IMR-90 (cell line): ENCODE results near the gene ARRDC1.

ENCODE experiments used
- CEBPB ChIP-seq: IDR thresholded peaks from 2 replicates; pipeline ENCODE4 v1.6.1; 2012; ENCODE audit warnings: low read depth, low read length, improper control_type of control experiment
- CHD1 ChIP-seq: IDR thresholded peaks from 2 replicates; pipeline ENCODE4 v1.6.1; 2012; ENCODE audit warnings: low read depth, low read length, improper control_type of control experiment
- MAFK ChIP-seq: IDR thresholded peaks from 2 replicates; pipeline ENCODE4 v1.6.1; 2012; ENCODE audit warnings: low read depth, low read length, improper control_type of control experiment
- MXI1 ChIP-seq: IDR thresholded peaks from 2 replicates; pipeline ENCODE4 v1.6.1; 2012; ENCODE audit warnings: low read depth, mild to moderate bottlenecking, low read length, moderate library complexity, borderline replicate concordance
- NFE2L2 ChIP-seq: fragments of 150-350 bp; IDR thresholded peaks from 2 replicates; pipeline ENCODE4 v1.6.1; 2016; ENCODE audit warnings: low read depth, mild to moderate bottlenecking, low read length
- POLR2A ChIP-seq: IDR thresholded peaks from 2 replicates; pipeline ENCODE4 v1.6.1; 2012; ENCODE audit warnings: mild to moderate bottlenecking, low read depth, low read length
- RAD21 ChIP-seq: IDR thresholded peaks from 2 replicates; pipeline ENCODE4 v1.6.1; 2012; ENCODE audit warnings: low read length, improper control_type of control experiment
- RCOR1 ChIP-seq: IDR thresholded peaks from 2 replicates; pipeline ENCODE4 v1.6.1; 2012; ENCODE audit warnings: mild to moderate bottlenecking, low read length, improper control_type of control experiment; ENCODE audit not compliant: insufficient replicate concordance
- RFX5 ChIP-seq: IDR thresholded peaks from 2 replicates; pipeline ENCODE4 v1.8.0; 2012; ENCODE audit warnings: low read depth, mild to moderate bottlenecking, low read length, moderate library complexity
- SMC3 ChIP-seq: fragments of 150-350 bp; IDR thresholded peaks from 2 replicates; pipeline ENCODE4 v1.6.1; 2016; ENCODE audit warnings: low read depth, mild to moderate bottlenecking, antibody characterized with exemption, low read length, moderate library complexity
- TF ChIP-seq, protein P1 (sequence below): conservative IDR thresholded peaks from 2 replicates; pipeline ENCODE4 v1.5.1; 2012; ENCODE audit warnings: mild to moderate bottlenecking, low read depth, low read length, improper control_type of control experiment
- TF ChIP-seq, protein P2 (sequence below): fragments of 150-350 bp; IDR thresholded peaks from 2 replicates; pipeline ENCODE4 v1.6.1; 2016; ENCODE audit warnings: low read depth, mild to moderate bottlenecking, low read length, moderate library complexity, borderline replicate concordance
- TF ChIP-seq, protein P3 (sequence below): fragments of 150-350 bp; IDR thresholded peaks from 2 replicates; pipeline ENCODE4 v1.6.1; 2017; ENCODE audit warnings: mild to moderate bottlenecking, antibody characterized with exemption, low read length, low read depth

DNA sequence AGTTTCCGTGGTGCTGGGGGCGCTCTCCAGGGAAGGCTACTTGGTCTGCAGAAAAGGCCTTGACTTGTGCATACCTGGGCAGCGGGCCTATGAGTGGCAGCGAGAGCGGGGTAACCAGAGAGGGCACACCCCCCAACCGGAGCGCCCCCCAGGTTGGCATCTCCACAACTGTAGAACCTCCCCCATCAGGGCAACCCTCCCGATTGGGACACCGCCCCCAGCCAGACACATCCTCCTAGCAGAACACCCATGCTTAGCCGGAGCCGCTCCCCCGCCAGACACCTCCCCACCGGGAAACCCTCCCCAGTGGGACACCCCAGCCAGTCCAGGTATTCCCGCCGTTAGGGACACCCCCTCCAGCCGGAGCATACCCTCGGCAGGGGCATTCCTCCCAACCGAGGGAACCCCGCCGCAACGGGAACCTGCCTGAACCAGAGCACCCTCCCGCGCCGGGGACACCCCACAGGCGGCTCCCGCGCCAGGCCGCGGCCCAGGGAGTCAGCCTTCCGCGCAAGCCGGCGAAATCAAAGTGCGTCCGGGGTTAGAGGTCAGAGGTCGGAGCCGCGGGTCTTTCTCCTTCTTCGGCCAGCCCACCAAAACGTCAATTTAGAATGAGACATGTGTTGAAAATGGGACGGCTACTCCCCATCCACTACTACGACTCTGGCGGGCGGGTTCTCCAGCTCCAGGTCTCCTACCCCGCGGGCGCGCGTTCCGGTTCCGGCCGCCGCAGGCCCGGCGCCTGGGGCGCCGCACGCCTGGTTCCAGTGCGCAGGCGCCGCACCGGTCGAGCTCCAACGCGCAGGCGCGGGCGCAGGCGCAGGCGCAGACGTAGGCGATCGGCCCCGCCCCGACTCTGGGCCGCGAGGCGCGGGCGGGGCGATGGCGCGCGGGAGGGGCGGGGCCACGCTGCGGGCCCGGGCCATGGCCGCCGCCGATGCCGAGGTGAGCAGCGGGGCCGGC lies 12.9 kb downstream of the ARRDC1 start, which contains the start of gene EHMT1:
- TF ChIP-seq POLR2A, result peak; percentile 70
- TF ChIP-seq, protein P1, sequence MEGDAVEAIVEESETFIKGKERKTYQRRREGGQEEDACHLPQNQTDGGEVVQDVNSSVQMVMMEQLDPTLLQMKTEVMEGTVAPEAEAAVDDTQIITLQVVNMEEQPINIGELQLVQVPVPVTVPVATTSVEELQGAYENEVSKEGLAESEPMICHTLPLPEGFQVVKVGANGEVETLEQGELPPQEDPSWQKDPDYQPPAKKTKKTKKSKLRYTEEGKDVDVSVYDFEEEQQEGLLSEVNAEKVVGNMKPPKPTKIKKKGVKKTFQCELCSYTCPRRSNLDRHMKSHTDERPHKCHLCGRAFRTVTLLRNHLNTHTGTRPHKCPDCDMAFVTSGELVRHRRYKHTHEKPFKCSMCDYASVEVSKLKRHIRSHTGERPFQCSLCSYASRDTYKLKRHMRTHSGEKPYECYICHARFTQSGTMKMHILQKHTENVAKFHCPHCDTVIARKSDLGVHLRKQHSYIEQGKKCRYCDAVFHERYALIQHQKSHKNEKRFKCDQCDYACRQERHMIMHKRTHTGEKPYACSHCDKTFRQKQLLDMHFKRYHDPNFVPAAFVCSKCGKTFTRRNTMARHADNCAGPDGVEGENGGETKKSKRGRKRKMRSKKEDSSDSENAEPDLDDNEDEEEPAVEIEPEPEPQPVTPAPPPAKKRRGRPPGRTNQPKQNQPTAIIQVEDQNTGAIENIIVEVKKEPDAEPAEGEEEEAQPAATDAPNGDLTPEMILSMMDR, result 0 out of 2 replicates have a peak, but pooled peaks have one; percentile 2
- TF ChIP-seq CHD1, result no peak
- no peak for TF ChIP-seq MAFK
- TF ChIP-seq RFX5, result no peak
- TF ChIP-seq, protein P2, sequence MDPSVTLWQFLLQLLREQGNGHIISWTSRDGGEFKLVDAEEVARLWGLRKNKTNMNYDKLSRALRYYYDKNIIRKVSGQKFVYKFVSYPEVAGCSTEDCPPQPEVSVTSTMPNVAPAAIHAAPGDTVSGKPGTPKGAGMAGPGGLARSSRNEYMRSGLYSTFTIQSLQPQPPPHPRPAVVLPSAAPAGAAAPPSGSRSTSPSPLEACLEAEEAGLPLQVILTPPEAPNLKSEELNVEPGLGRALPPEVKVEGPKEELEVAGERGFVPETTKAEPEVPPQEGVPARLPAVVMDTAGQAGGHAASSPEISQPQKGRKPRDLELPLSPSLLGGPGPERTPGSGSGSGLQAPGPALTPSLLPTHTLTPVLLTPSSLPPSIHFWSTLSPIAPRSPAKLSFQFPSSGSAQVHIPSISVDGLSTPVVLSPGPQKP, result no peak
- TF ChIP-seq RAD21, result no peak
- TF ChIP-seq SMC3, result no peak
- TF ChIP-seq, protein P3, sequence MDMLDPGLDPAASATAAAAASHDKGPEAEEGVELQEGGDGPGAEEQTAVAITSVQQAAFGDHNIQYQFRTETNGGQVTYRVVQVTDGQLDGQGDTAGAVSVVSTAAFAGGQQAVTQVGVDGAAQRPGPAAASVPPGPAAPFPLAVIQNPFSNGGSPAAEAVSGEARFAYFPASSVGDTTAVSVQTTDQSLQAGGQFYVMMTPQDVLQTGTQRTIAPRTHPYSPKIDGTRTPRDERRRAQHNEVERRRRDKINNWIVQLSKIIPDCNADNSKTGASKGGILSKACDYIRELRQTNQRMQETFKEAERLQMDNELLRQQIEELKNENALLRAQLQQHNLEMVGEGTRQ, result 0 out of 2 replicates have a peak, but pooled peaks have one; percentile 0
- no peak for TF ChIP-seq CEBPB
- TF ChIP-seq MXI1, result peak; percentile 67; the same call in 1 of the 2 replicates
- no peak for TF ChIP-seq RCOR1
- no peak for TF ChIP-seq NFE2L2
